Measurements from ENCODE around the gene HNRNPA2B1.
"Not testable (repeated sequence)": the region's sequence is repeated elsewhere in the genome, so short reads cannot be mapped to it uniquely, and the experiment has no call there.

The HNRNPA2B1 gene

DNA sequence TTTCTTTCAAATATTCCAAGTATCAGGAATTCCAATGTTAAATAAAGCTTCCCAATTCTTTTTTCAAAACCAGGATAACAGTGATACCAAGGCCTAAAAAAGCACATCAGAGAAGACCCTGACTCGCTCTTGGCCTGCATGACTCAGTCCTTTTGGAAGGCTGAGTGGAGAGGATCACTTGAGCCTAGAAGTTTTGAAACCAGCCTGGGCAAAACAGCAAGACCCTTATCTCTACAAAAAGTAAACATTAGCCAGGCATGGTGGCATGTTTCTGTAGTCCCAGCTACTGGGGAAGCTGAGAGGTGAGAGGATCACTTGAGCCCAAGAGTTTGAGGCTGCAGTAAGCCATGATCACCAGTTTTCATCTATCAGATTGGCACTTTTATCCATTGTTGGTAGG lies 29.9 kb downstream of the HNRNPA2B1 start:
- intact Hi-C loops (cut with DNase I), result no loop called here
- DNase-seq, result no peak

DNA sequence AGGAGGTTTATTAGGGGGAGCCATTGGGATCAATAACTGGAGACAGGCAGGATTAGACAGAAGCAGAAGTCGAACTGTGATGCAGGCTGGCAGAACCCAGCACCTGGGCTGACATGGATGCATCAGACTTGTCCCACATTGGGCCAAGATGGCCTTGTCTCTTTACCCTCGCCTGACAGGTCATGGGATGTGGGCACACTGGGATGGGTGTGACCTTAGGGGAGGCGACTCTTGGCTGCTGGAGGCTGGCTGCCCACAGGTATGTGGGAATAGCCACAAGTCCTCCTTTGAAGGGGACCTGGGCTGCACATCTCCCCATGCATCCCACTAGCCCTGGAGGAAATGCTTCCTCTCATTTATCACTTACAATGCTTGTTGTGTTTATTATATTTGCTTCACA lies 31.3 kb downstream of the HNRNPA2B1 start:
- intact Hi-C loops (cut with DNase I), result no loop called here
- DNase-seq, result no peak

DNA sequence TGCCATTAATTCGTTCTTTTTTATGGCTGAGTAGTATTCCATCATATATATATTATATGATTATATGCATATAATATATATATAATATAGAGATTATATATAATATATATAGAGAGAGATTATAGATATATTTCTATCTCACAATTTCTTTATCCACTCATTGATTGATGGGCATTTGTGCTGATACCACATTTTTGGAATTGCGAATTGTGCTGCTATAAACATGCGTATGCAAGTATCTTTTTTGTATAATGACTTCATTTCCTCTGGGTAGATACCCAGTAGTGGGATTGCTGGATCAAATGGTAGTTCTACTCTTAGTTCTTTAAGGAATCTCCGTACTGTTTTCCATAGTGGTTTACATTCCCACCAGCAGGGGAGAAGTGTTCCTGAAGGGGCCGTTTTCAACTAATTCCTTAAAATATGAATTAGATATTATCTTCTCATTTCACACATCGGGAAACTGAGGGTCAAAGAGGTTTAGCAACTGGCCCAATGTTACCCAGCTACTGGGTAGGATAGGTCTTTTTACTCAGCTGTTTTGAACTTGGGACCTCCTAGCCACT lies 32.0 kb downstream of the HNRNPA2B1 start:
- no peak for DNase-seq

DNA sequence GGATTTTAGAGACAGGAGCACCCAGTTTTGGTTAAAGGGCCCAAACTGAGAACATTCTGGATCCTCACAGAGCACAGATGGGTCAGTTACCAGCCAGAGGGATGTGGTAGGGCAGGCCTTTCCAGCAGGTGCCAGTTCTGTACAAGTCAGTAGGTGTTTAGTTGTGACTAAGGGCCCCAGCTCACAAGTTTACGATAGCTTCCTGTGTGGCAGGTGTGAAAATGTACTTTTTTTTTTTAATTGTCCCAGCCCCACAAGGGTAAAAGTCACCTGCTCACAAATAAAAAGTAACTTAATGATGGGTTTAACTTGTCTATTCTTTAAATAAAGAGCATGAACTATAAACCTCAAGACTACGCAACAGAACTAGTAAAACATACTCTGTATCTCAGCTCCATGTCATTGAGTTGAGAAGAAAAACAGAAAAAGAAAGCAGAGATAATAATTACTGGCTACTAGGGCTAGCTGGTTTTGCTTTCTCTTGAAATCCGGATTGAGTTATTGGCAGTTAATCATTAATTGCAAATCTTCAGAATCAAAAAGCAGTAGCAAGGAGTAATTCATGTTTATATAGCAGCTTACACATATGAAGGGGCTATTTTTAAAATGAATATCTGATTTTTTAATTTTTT lies 33.1 kb downstream of the HNRNPA2B1 start:
- intact Hi-C loops (cut with DNase I), result no loop called here
- no peak for DNase-seq

More for the DNA sequence above, 32.0 kb downstream of the HNRNPA2B1 start:
- intact Hi-C loops (cut with DNase I), result no loop called here

DNA sequence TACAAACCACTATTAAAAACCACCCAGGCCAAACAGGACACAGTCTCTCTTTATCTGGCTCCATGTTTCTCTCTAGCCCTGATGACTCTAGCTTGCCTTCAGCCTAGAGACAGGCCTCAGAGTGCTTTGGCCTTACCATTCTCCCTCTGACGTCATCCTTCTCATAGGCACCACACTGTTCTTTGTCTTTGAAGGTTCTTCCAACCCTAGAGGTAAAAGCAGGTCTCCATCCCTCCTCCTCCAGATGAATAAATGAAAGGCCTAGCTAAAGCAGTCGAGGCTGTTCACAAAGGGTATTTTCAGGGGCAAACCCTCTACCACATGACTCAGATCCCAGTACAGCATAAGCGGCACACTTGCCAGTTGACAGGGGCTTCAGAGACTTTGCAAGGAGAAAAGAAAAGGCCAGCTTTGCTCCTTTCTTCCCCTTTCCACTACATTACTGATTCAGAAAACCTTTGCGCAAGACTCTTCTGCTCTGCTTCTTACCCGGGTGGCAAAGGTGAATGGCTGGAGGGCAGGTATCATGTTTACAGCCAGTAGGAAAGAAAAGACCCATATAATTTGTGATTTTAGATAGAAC lies 33.8 kb downstream of the HNRNPA2B1 start:
- DNase-seq, result no peak
- intact Hi-C loops (cut with DNase I), result no loop called here

DNA sequence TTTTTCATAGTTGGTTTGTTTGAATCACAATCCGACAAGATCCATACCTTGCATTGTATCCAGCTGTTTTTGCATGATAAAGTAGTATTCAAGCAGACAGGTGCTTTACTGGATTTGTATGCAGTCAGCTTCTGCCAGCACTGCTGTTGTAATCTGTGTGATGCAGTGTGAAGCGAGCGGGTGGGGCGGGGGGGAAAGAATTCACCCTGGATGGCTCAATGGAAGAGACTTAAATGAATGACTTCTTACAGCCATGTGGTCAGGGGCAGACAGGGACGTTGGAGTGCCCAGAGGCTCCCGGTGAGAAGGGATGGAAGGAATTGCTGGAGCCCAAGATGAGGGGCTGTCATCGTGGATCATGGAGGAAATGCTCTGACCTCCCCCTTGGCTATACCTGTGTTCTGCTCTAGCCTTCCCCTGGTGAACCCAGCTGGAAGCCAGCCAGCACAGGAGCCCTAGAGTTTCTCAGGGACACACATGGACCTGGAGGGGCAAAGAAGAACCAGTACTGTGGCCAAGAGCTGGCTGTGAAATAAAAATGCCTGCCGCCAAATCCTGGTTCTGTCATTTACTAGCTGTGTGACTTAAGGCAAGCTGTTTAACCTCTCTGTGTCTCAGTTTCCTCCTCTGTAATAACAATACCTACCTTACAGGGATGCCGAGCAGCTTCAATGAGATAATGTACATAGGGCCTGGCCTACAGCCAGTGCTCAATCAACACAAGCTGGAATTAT lies 34.4 kb downstream of the HNRNPA2B1 start:
- DNase-seq, result no peak
- intact Hi-C loops (cut with DNase I), result no loop called here

DNA sequence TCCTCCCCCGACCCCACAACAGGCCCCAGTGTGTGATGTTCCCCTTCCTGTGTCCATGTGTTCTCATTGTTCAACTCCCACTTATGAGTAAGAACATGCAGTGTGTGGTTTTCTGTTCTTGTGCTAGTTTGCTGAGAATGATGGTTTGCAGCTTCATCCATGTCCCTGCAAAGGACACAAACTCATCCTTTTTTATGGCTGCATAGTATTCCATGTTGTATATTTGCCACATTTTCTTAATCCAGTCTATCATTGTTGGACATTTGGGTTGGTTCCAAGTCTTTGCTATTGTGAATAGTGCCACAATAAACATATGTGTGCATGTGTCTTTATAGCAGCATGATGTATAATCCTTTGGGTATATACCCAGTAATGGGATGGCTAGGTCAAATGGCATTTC lies 36.7 kb downstream of the HNRNPA2B1 start:
- intact Hi-C loops (cut with DNase I); DNase-seq: not testable (repeated sequence)

DNA sequence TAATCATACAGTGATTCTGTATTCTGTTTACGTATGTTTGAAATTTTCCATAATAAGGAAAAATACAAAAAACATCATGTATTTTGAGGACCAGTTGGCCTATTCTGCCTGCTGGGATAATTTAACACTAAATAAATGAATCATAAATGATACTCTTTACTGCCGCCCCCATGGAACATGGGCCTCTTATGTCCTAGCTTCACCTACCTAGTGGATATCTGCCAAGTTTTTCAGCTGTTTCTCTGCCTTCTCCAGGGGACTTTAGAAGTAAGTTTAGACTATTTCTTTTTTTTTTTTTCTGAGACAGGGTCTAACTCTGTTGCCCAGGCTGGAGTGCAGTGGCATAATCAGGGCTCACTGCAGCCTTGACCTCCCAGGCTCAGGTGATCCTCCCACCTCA lies 38.1 kb downstream of the HNRNPA2B1 start:
- intact Hi-C loops (cut with DNase I), result no loop called here
- DNase-seq, result no peak

DNA sequence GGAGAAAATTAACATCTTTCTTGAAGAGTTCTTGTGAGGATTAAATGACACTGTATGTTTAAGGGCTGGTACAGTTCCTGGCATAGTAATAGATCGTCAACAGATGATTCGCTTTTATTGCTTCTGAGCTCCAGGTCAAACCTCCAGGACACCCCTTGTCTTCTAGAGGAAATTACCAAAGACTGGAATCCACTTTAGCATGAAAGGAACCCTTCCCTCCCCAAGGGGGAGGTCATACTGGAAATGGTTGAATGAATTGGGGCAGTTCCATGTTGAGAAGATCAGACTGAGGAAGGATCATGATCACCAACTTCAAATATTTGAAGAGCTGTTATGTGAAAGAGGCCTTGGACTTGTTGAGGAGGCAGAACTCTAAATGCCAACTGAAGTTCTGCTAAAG lies 39.6 kb downstream of the HNRNPA2B1 start:
- DNase-seq, result no peak
- intact Hi-C loops (cut with DNase I), result no loop called here

DNA sequence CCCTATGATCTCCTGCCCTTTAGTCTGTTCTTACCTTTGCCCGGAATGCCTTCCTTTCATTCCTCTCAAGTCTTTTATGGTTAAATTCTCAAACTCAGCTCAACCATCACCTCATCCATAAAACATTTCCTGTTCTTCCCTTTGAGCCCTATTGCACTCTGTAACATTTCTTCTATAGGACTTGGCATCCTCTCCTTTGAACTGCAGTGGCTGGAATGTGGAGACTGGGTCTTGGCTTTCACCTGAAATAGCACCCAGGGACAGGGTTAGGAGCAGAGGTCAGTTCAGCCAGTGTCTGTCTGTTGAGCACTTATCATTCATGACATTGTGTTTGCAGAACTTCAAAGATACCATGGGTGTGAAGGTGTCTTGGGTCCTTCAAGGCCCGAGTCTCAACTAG lies 41.3 kb downstream of the HNRNPA2B1 start:
- intact Hi-C loops (cut with DNase I), result no loop called here
- DNase-seq, result no peak

DNA sequence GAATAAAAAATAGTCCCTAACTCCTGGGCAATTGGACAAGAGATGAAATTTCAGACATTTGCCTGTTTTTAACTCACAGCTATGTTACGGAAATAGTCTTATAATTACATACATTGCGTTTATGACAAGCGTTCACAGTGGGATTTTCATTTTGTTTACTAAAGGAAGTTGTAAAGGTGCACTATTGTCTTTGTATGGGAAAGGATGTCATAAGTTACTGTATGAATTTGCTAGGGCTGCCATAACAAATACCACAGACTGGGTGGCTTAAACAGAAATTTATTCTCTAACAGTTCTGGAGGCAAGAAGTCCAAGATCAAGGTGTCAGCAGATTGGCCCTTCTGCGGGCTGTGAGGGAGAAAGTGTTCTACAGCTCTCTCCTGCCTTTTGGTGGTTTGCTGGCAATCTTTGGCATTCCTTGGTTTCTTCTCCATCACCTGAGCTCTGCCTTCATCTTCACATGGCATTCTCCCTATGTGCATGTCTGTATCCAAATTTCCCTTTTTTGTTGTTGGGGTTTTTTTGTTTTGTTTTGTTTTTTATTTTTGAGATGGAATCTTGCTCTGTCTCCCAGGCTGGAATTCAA lies 42.9 kb downstream of the HNRNPA2B1 start:
- intact Hi-C loops (cut with DNase I), result no loop called here
- no peak for DNase-seq

DNA sequence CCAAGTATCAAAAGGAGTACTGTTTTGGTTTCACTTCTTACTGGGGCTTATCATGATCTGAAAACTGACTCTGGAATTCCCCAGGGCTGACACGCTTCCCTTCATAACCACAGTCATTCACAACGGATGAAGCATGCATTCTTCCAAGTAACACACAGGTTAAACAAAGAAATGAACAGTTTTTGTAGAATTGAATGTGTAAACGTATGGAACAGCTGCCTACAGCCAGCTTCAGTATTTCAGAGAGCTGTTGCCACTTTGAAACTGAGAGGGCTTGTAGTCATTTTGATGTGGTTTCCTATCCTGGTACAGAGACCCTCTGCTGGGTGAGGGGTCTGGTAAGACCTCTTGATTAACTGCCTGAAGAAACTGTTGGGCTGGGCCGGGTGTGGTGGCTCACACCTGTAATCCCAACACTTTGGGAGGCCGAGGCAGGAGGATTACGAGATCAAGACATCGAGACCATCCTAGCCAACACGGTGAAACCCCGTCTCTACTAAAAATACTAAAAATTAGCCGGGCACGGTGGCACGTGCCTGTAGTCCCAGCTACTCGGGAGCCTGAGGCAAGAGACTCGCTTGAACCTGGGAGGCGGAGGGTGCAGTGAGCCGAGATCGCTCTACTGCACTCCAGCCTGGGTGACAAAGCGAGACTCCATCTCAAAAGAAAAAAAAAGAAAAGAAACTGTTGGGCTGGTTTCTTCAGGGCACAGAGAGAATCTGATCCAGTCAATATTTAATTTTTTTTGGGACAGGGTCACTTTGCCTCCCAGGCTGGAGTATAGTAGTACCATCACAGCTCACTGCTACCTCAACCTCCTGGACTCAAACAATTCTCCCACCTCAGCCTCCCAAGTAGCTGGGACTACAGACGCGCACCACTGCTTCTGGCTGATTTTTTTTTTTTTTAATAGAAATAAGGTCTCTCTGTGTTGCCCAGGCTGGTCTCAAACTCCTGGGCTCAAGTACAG lies 43.8 kb downstream of the HNRNPA2B1 start:
- intact Hi-C loops (cut with DNase I), result no loop called here
- no peak for DNase-seq

DNA sequence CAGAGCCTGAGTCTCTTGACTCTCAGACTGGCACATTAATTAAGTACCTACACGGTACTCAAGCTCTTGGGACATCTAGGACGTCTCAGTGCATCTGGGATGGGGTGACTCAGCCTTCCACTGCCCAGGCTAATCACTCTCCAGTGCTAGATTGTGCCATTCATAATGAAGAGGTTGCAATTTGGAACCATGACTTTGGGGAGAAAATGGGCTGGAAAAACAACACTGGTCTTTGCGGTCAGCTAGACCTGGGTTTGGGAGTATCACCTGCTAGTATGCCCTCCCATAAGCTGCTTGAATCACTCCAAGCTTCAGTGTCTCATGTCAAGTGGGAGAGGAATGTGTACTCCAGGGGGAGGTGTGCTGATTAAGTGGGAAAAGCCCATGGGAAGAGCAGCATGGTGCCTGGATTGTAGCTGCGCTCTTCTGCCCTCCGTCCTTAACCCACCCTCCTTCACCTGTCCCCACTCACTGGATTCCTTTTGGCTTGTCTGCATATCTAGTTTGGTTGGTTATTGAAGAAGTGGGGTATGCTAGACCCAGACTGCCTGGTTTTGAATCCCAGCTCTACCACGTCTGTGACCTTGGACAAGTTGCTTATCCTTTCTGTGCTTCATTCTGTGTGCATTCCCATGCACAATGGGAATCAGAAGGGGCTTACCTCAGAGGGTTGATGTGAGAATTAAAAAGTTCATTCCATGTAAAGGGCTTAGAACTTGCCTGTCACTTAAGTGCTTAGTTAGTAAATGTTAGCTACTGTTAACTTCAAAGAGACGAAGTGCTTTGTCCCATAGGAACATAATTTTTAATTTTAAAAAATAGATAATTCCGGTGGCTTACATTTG lies 44.8 kb downstream of the HNRNPA2B1 start:
- intact Hi-C loops (cut with DNase I), result no loop called here
- DNase-seq, result no peak

DNA sequence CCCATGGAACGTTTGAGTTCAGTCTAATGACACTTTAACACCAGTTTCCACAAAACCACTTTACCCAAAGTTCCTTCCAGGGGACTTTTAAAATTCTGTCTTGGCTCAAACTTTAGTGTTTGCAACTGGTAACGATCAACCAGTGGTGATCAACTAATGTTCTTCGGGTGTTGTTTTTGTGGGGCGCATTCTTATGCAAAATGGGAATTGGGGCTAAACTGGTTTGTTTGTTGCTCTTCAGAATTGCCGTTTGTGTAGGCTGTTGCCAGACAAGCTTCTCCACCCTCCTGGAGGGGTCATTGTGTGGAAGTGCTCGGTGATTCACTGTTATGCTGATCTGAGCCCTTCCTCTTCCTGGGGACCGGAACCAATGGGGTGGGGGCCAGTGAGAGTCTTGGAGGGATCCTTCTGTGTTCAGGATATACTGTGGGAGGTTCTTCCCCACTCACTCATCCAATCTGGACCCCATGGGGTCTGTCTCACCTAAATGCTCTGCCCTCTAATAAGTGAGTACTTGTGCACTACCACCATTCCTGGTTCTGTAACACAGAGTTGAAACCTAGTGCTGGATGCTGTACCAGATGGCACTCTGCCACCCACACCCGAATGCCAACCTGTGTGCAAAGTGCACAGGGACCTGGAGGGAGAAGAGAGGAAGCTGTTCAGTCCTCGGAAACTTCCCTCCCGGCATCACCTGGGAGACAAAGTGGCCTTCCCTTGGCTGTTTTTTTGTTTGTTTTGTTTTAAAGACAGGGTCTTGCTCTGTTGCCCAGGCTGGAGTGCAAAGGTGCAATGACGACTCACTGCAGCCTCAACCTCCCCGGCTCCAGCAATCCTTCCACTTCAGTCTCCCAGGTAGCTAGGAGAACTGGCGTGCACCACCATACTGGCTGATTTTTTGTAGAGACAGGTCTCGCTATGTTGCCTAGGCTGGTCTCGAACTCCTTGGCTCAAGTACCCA lies 46.4 kb downstream of the HNRNPA2B1 start:
- no peak for DNase-seq
- intact Hi-C loops (cut with DNase I), result loop anchor here (5.0 kb wide), 1 partner anchor 43 kb away; no protein-coding TSS in a partner anchor

DNA sequence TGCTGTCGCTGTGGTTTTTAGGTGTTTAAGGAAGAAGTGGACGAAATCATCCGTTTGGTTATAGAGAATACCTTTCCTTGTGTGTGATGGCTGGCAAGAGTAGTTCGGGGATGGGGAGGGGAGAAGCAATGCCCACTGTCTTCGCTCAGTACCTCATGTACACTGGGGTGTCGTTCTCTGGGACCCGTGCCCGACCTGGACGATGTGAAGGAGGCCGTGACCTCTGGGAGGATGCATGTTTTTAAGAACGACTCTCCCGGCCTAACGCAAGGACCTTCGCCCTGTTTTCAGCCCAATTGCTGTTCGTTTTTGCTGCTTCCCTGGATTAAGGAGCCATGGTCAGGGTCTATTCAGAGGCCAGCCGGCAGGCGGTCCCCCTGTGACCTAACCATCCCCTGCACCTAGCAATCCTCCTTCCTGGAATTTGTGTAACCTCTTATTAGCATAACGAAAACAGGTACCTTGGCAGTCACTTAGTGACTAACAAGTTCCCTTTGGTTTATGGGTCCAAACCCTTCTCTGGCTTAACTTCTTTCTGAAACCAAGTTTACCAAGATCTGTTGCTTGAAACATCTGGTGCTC lies 47.2 kb downstream of the HNRNPA2B1 start:
- DNase-seq, result no peak
- intact Hi-C loops (cut with DNase I), result loop anchor here (5.0 kb wide), 1 partner anchor 44 kb away; no protein-coding TSS in a partner anchor

DNA sequence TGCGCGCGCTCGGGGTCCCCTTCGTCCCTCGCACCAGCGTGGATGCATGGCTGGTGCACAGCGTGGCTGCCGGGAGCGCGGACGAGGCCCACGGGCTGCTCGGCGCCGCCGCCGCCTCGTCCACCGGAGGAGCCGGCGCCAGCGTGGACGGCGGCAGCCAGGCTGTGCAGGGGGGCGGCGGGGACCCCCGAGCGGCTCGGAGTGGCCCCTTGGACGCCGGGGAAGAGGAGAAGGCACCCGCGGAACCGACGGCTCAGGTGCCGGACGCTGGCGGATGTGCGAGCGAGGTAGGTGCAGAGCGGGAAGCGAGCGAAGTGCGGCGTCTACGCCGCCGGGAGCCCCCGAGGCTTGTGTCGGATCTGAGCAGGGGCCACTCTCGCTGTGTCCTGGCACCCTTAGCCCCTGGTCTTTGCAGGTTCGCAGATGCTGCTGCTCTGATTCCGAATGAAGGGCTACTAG lies 47.7 kb downstream of the HNRNPA2B1 start:
- intact Hi-C loops (cut with DNase I), result loop anchor here (5.0 kb wide), 1 partner anchor 44 kb away; no protein-coding TSS in a partner anchor
- peak in 1 of 10 donors; percentile 14 for DNase-seq

Data from posterior cingulate gyrus (tissue), 11 donors.